Left hindlimb (tissue), 1 donor: ENCODE data around the gene DNMT1.

Source experiments
- DNase-seq: peaks from one replicate; pipeline ENCODE4 v3.0.0-alpha.2; 2018

DNMT1 gene

GRCh38 chr19:10092648-10093294 lies 102.0 kb downstream of the DNMT1 start:
- no peak for DNase-seq

DNA sequence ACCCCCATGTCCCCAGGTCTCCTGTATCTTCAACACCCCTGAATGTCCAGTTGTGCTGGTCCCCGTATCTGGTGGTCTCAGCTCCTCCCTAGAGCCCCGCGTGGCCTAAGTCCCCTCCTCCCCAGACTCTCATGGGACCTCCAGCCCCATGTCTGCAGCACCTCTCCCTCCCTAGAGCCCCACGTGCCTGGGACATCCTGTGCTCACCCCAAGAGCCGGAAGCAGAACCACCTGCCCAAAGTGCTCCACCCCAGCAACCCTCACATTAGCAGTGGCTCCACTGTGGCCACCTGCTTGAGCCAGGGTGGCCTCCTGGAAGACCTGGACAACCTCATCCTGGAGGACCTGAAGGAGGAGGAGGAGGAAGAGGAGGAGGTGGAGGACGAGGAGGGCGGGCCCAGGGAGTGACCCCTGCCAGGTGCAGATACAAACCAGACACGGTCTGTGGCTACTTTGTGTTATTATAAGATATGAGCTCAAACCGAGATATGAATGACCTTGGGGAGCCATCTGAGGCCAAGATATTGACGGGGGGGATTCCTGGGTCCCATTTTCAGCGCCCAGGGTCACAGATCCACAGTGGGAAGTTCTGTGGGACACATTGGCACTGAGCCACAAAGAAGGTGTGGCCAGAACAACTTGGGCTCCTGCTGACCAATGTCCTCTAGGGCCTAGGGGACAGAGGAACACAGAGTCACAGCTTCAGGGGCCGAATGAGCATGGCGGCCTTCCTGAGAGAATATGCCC lies 102.7 kb downstream of the DNMT1 start:
- no peak for DNase-seq

GRCh38 chr19:10091370-10091687 lies 103.4 kb downstream of the DNMT1 start:
- no peak for DNase-seq

- no peak for DNase-seq
These were observed 104.9 kb downstream of the DNMT1 start for GRCh38 chr19:10089801-10090375.

GRCh38 chr19:10088949-10089554 lies 105.7 kb downstream of the DNMT1 start:
- no peak for DNase-seq

GRCh38 chr19:10087296-10088061 lies 107.3 kb downstream of the DNMT1 start:
- no peak for DNase-seq

- DNase-seq: peak; percentile 46
These were observed 108.1 kb downstream of the DNMT1 start for GRCh38 chr19:10086591-10087192.

DNA sequence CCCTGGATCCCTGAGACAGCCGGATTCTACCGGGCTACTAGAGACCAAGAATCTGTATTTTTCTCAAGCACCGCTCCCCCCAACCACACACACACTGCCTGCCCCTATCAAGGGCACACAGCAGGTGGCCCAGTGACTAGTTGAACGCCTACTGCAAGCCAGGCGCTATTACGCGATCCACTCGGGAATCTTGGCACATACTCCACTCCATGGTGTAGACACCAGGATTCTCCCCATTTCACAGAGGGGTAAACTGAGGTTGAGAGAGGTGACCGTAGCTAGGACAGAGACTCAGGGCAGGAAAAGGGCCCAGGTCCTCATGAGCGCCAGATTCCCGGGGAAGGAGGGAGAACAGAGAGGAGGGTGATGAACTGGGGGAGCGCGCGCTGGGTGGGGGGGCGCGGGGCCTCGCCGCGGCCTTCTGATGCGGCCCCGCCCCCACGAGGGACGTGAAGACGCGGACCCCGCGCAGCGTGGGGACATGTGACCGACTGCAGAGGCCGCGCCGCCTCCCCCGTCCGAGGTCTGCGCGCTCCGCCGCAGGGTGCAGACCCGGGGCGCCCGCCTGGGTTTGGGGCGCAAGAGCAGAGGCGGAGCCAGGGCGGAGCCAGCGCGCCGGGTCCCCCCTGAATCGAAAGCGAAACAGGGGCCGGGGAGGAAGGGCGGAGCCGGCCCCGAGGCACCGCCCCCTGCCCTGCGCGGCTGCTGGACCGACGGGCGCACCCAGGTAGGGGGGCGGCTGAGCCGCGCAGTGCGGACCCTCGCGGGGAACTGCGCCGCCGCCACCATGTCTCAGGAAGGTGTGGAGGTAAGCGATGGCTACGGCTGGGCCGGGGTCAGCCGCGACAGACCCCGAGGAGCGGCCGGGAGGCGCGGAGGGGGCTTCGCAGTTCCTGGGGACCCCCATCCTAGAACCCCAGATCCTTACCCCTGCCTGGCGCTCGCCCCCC lies 108.8 kb downstream of the DNMT1 start, which contains the start of gene SHFL:
Gene SHFL (plus strand): TSS at position 677 of the 950 bp plus-strand sequence. CDS start 111 bp downstream, at position 788.
- peak; percentile 75 for DNase-seq

GRCh38 chr19:10084803-10085202 lies 110.0 kb downstream of the DNMT1 start:
- no peak for DNase-seq

DNA sequence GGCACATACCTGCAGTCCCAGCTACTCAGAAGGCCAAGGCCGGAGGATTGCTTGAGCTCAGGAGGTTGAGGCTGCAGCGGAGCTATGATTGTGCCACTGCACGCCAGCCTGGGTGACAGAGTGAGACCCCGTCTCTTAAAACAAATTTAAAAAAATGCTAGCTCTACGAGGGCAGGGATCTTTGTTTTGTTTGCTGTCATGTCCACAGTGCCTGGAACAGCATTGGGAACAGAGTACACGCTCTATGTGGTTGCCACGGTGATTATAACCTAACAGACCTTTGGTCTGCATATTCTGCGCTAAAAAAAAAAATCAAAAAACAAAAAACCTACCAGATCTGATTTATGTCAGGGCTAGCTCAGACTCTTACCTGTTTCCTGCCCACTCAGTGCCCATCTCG lies 110.8 kb downstream of the DNMT1 start:
- no peak for DNase-seq
